ENCODE measurements around the gene CNOT3. TPM values are rescaled to one million over a fixed set of nuclear protein-coding genes. Genes with fewer than 3 reads are reported as not detected.

Gene CNOT3
- total RNA-seq, 1 donor from 2014 or later, result 95.5 TPM

DNA sequence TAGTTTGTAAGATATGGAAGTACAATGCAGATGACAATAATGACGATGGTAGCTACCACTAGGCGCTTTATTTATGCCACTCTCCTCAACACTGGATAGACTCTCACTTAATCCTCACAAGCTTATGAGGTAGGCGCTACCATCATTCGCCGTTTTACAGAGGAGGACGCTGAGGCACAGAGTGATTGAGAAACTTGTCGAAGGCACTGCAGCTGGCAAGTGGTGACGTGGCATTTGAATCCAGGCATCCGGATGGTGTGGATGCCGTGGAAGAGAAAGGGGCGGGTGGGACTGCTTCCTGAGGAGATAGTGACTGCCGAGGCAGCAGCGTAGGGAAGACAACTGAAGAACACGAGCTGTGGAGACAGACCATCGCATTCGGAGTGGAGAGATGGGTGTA is 61.8 kb downstream of the CNOT3 start:
- TF ChIP-seq, protein P1, sequence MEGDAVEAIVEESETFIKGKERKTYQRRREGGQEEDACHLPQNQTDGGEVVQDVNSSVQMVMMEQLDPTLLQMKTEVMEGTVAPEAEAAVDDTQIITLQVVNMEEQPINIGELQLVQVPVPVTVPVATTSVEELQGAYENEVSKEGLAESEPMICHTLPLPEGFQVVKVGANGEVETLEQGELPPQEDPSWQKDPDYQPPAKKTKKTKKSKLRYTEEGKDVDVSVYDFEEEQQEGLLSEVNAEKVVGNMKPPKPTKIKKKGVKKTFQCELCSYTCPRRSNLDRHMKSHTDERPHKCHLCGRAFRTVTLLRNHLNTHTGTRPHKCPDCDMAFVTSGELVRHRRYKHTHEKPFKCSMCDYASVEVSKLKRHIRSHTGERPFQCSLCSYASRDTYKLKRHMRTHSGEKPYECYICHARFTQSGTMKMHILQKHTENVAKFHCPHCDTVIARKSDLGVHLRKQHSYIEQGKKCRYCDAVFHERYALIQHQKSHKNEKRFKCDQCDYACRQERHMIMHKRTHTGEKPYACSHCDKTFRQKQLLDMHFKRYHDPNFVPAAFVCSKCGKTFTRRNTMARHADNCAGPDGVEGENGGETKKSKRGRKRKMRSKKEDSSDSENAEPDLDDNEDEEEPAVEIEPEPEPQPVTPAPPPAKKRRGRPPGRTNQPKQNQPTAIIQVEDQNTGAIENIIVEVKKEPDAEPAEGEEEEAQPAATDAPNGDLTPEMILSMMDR (conservative IDR thresholded peaks at IDR 0.05), result no peak
- H3K4me3 Mint-ChIP-seq, result peak overlapping the region; percentile 81
- peaks cover 31% of the 10 kb centered on the region for H3K36me3 Mint-ChIP-seq (ENCODE audit: low read depth)

DNA sequence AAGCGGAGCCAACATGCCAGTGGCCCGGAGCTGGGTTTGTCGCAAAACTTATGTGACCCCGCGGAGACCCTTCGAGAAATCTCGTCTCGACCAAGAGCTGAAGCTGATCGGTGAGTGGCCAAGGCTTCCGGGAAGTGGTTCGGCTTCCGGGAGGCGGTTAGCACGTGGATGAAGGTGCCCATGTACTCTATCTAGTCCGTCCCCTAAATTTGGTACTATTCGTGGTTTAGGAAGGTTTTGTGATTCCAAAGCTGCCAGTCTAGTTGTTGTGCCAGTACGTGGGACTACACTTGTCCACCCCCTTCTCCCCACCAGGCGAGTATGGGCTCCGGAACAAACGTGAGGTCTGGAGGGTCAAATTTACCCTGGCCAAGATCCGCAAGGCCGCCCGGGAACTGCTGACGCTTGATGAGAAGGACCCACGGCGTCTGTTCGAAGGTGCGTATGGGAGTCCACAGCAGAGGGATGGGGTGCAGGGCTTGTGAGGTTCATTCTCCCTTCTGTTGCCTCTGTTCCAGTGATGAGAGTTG is 63.7 kb downstream of the CNOT3 start:
- Mint-ChIP-seq H3K4me3 (peak overlapping the region; percentile 99), H3K9me3 (no peaks in the 10 kb centered on the region), H3K27ac (ENCODE audit: unreplicated experiment) (peak overlapping the region; percentile 100), H3K4me1 (peaks cover 54% of the 10 kb centered on the region), H3K36me3 (ENCODE audit: low read depth) (peaks cover 36% of the 10 kb centered on the region), H3K27me3 (ENCODE audit: low read depth) (peaks cover 5% of the 10 kb centered on the region)
- no peak for DNase-seq (ENCODE audit: low read depth, low spot score)
- TF ChIP-seq, protein P1 (conservative IDR thresholded peaks at IDR 0.05), result no peak

More for the DNA sequence above, 61.8 kb downstream of the CNOT3 start:
- Mint-ChIP-seq H3K27ac (ENCODE audit: unreplicated experiment) (peak overlapping the region; percentile 9), H3K9me3 (no peaks in the 10 kb centered on the region), H3K4me1 (peaks cover 41% of the 10 kb centered on the region), H3K27me3 (ENCODE audit: low read depth) (peaks cover 5% of the 10 kb centered on the region)
- DNase-seq (ENCODE audit: low read depth, low spot score), result no peak

DNA sequence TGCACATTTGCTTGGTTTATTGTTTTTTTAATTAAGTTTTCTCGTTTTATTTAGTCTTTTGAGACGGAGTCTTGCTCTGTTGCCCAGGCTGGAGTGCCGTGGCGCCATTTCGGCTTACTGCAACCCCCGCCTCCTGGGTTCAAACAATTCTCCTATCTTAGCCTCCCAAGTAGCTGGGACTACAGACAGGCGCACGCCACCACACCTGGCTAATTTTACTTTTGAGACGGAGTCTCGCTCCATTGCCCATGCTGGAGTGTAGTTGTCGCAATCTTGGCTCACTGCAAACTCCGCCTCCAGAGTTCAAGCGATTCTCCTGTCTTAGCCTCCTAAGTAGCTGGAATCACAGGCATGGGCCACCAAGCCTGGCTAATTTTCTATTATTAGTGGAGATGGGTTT is 64.4 kb downstream of the CNOT3 start:
- DNase-seq (ENCODE audit: low read depth, low spot score), result no peak
- no peaks in the 10 kb centered on the region for H3K9me3 Mint-ChIP-seq
- peaks cover 5% of the 10 kb centered on the region for H3K27me3 Mint-ChIP-seq (ENCODE audit: low read depth)
- H3K36me3 Mint-ChIP-seq (ENCODE audit: low read depth), result peaks cover 39% of the 10 kb centered on the region
- TF ChIP-seq, protein P1 (conservative IDR thresholded peaks at IDR 0.05), result no peak
- peaks cover 54% of the 10 kb centered on the region for H3K4me1 Mint-ChIP-seq
- no peak overlapping the region for H3K27ac Mint-ChIP-seq (ENCODE audit: unreplicated experiment)
- peak overlapping the region; percentile 99 for H3K4me3 Mint-ChIP-seq

DNA sequence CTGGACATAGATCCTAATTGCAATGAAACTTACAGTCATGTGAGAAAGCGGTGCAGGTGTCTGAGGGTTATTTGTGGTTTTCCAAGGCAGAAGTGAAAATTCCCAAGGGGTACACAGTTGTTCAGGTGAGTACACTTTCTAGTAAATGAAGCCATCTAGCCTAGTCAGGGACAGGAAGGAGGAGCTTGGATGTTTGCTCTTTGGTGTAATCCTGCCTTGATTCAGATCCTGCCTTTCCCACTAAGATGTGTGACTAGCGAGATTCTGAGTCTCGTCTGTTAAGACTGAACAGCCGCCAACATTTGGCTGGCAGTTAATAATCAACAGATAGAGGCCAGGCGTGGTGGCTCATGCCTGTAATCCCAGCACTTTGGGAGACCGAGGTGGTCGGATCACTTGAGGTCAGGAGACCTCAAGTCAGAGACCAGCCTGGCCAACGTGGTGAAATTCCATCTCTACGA is 65.6 kb downstream of the CNOT3 start:
- Mint-ChIP-seq H3K27me3 (ENCODE audit: low read depth) (peaks cover 5% of the 10 kb centered on the region), H3K27ac (ENCODE audit: unreplicated experiment) (peak overlapping the region; percentile 43)

DNA sequence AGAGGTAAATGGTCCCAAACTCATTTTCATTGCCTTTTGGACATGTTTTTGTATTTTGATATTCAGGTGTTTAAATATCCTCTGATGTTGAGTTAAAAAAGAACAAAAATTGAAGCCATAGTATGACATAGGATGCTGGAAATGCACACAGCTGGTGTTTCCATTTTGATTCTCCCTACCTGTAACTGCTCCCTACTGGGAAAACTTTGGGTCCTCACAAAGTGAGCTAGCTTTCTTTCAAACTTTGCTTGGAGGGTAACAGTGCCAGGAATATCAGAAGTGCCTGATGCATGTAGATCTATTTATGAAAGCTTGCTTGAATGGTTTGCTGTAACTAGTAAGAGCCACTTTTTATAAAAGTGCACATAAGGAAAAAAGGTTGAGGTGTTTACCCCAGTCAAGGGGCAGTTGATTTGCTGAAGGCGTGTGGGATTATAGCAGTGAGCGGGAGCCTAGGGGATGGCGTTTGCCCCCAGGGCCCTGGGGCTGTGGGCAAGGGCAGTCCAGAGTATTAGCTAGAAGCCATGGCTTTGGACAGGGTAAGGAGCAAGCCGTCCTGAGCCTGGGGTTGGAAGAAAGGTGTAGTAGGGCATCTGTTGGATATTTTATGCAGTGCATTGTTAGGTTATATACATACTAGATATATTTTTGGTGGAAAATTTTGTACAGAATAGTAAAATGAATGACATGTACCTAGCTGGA is 67.4 kb downstream of the CNOT3 start:
- Mint-ChIP-seq H3K4me1 (peaks cover 76% of the 10 kb centered on the region), H3K36me3 (ENCODE audit: low read depth) (peaks cover 50% of the 10 kb centered on the region), H3K4me3 (peak overlapping the region; percentile 99), H3K9me3 (no peaks in the 10 kb centered on the region), H3K27ac (ENCODE audit: unreplicated experiment) (peak overlapping the region; percentile 10), H3K27me3 (ENCODE audit: low read depth) (peaks cover 15% of the 10 kb centered on the region)
- DNase-seq (ENCODE audit: low read depth, low spot score), result no peak
- TF ChIP-seq, protein P1 (conservative IDR thresholded peaks at IDR 0.05), result no peak

More for the DNA sequence above, 65.6 kb downstream of the CNOT3 start:
- no peaks in the 10 kb centered on the region for H3K9me3 Mint-ChIP-seq
- H3K4me1 Mint-ChIP-seq, result peaks cover 62% of the 10 kb centered on the region
- no peak for DNase-seq (ENCODE audit: low read depth, low spot score)
- H3K36me3 Mint-ChIP-seq (ENCODE audit: low read depth), result peaks cover 45% of the 10 kb centered on the region
- H3K4me3 Mint-ChIP-seq, result peak overlapping the region; percentile 99
- TF ChIP-seq, protein P1 (conservative IDR thresholded peaks at IDR 0.05), result no peak

Other genes with a start within 250 kb of the CNOT3 start
- gene CACNG7, start 228.5 kb upstream of the CNOT3 start, total RNA-seq, result 25.3 and 26.4 TPM in 2 replicates
- gene CACNG8, start 174.8 kb upstream of the CNOT3 start, total RNA-seq, result 0.23 and 0.33 TPM in 2 replicates
- gene CACNG6, start 146.1 kb upstream of the CNOT3 start, total RNA-seq, result 0.77 and 0.82 TPM in 2 replicates
- not detected in 2 replicates for gene VSTM1, start 73.9 kb upstream of the CNOT3 start, total RNA-seq
- gene TARM1, start 56.4 kb upstream of the CNOT3 start, total RNA-seq, result not detected in 2 replicates
- not detected in 2 replicates for gene OSCAR, start 37.0 kb upstream of the CNOT3 start, total RNA-seq
- 131 and 162 TPM in 2 replicates for gene NDUFA3, start 34.9 kb upstream of the CNOT3 start, total RNA-seq
- 24.5 and 26.8 TPM in 2 replicates for gene TFPT, start 22.1 kb upstream of the CNOT3 start, total RNA-seq
- gene PRPF31, start 22.0 kb upstream of the CNOT3 start, total RNA-seq, result 94.8 and 104 TPM in 2 replicates
- gene LENG1, start 22.0 kb downstream of the CNOT3 start, total RNA-seq, result 5.1 and 5.9 TPM in 2 replicates
- gene TMC4, start 35.4 kb downstream of the CNOT3 start, total RNA-seq, result 0.28 TPM in 1 of 2 replicates, not detected in the other
- gene MBOAT7, start 51.8 kb downstream of the CNOT3 start, total RNA-seq, result 74.2 and 76.5 TPM in 2 replicates
- 66.2 and 67.9 TPM in 2 replicates for gene TSEN34, start 53.5 kb downstream of the CNOT3 start, total RNA-seq
- gene RPS9, start 63.1 kb downstream of the CNOT3 start, total RNA-seq, result 1,439 and 1,464 TPM in 2 replicates
- not detected in 2 replicates for gene LILRB3, start 85.2 kb downstream of the CNOT3 start, total RNA-seq
- not detected in 2 replicates for gene LILRA6, start 105.0 kb downstream of the CNOT3 start, total RNA-seq
- gene LILRB5, start 119.5 kb downstream of the CNOT3 start, total RNA-seq, result not detected in 2 replicates
- not detected in 2 replicates for gene LILRB2, start 143.3 kb downstream of the CNOT3 start, total RNA-seq
- gene LILRA5, start 175.4 kb downstream of the CNOT3 start, total RNA-seq, result not detected in 2 replicates
- not detected in 2 replicates for gene LILRA4, start 201.4 kb downstream of the CNOT3 start, total RNA-seq
- gene LAIR1, start 227.2 kb downstream of the CNOT3 start, total RNA-seq, result not detected in 2 replicates